Measurements from ENCODE around the gene S100A8.

The S100A8 gene

DNA sequence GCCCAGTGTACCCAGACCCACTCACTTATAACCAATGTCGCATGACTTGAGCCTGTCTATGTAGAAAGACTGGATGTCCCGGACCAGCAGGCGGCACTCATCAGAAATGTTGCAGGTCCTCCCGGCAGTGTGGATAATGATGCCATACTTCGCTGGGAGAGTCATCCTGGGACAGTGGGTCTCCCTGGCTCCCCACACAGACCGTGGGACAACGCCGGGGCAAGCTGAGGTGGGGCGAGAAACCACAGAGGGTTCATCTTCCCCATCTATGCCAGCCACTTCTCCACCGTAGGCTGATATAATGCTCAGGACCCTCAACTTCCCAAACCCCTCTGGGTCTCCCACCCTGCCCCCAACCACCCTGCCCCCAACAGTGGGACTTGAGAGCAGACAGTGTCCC is 50.5 kb downstream of the S100A8 start:
- no peak overlapping the region for H3K27ac ChIP-seq (ENCODE audit: low read length)
- no peaks in the 10 kb centered on the region for H3K9me3 ChIP-seq (ENCODE audit: control insufficient read depth, low read depth, low read length)
- H3K9ac ChIP-seq (ENCODE audit: low read length): no peak overlapping the region
- H3K36me3 ChIP-seq (ENCODE audit: control insufficient read depth, low read depth, low read length): no peaks in the 10 kb centered on the region
- no peaks in the 10 kb centered on the region for H3K27me3 ChIP-seq (ENCODE audit: control insufficient read depth, insufficient read depth, low read length)
- no peaks in the 10 kb centered on the region for H3K4me1 ChIP-seq (ENCODE audit: control insufficient read depth, low read depth, low read length)
- H3K4me3 ChIP-seq (ENCODE audit: low read length): no peak overlapping the region

All from iPS-18a (cell line).